Fibroblast of lung (primary cell): ENCODE data around the gene MTURN.

Experiments used
- EZH2 ChIP-seq: IDR thresholded peaks from 2 replicates; pipeline ENCODE4 v1.5.1; 2012; ENCODE audit warnings: low read length, control low read depth, mild to moderate bottlenecking; ENCODE audit errors: missing control alignments
- TF ChIP-seq, protein P1 (sequence below), 2 donors: IDR thresholded peaks in 1 of 2; conservative IDR thresholded peaks in 1 of 2; 1 replicate in 1 of 2; 2 replicates in 1 of 2; pipeline ENCODE4 v1.5.1; 2011 to 2012; ENCODE audit warnings: low read length in 2 of 2, control low read depth in 1 of 2, inconsistent platforms in 1 of 2, low read depth in 1 of 2, mild to moderate bottlenecking in 1 of 2

DNA sequence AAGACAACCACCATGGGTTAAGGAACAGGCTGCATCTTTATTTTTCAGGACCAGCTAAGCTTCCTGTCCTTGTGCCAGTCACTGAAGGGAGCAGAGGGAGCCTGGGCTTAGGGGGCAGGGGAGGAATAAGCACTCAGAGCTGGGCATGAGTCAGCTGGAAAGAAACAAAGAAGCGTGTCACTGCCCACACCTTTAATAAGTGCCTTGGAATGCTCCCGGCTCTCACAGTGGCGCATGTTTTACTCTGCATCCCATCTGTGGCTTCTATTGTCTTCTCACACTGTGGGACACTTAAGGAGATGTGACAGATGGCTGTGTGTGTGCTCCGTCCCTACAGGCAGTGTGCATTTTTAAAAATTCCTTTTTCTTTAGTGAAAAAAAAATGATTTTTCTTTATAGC is 71.7 kb downstream of the MTURN start:
- TF ChIP-seq, protein P1, sequence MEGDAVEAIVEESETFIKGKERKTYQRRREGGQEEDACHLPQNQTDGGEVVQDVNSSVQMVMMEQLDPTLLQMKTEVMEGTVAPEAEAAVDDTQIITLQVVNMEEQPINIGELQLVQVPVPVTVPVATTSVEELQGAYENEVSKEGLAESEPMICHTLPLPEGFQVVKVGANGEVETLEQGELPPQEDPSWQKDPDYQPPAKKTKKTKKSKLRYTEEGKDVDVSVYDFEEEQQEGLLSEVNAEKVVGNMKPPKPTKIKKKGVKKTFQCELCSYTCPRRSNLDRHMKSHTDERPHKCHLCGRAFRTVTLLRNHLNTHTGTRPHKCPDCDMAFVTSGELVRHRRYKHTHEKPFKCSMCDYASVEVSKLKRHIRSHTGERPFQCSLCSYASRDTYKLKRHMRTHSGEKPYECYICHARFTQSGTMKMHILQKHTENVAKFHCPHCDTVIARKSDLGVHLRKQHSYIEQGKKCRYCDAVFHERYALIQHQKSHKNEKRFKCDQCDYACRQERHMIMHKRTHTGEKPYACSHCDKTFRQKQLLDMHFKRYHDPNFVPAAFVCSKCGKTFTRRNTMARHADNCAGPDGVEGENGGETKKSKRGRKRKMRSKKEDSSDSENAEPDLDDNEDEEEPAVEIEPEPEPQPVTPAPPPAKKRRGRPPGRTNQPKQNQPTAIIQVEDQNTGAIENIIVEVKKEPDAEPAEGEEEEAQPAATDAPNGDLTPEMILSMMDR (conservative IDR thresholded peaks at IDR 0.05 in 1 of 2, IDR thresholded peaks at IDR 0.05 in 1 of 2; ENCODE audit: low read depth in 1 of 2, low read length in 2 of 2), result no peak
- no peak for TF ChIP-seq EZH2
